Measurements from ENCODE around the gene PRSS57.
A peak's percentile ranks its signal among the peaks of the same experiment; 100 is the strongest.
"Not testable (repeated sequence)": the region's sequence is repeated elsewhere in the genome, so short reads cannot be mapped to it uniquely, and the experiment has no call there.

PRSS57 gene

GRCh38 chr19:666985-667573 lies 28.2 kb downstream of the PRSS57 start:
- not testable (repeated sequence) for DNase-seq

DNA sequence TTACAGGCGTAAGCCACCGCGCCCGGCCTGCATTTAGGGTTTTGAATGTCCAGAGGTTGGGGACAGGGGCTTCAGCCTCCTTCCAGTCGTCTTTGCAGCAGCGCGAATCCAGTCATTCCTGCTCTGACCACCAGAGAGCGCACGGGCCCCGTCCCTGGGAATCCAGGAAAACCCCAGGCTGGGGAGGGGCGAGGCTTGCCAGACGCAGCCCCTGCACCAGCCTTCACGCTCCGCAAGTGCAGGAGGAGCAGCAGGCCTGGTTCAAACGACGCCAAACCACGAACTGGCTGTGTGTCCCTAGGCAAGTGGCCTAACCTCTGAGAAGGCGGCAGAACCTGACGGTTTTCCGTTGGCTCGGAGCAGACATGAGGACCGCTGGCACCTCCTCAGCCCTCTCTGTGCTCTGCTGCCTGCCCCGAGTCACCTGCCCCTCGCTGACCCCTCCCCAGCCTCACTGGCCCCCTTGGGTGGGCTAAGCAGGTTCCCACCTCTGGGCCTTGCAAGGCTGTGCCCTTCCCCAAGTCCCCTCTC lies 30.3 kb downstream of the PRSS57 start:
- peak; percentile 87 to 89 for DNase-seq

DNA sequence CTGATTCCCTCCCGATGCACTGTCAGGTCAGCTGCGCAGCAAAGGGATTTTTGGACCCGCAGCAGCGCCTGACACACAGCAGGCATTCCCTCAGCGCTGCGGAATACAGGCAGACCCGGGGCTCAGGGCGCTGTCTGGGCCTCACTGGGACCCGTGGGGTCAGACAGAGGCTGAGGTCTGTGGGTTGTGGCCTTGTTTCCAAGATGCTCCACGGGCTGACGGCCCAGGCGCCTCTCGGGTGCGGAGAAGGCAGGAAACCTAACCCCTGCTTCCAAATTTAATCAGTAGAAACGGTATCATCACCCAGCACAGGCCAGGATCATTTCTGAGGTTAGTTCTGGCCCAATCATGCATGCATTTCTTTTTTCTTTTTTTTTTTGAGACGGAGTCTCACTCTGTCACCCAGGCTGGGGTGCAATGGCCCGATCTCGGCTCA lies 31.6 kb downstream of the PRSS57 start:
- DNase-seq: no peak

GRCh38 chr19:662962-663681 lies 32.1 kb downstream of the PRSS57 start, which contains the start of gene RNF126:
Gene RNF126, minus strand, starts transcription at chr19:663214. Its CDS starts 93 bp downstream, at chr19:663121.
- peak; percentile 93 to 94 for DNase-seq

DNA sequence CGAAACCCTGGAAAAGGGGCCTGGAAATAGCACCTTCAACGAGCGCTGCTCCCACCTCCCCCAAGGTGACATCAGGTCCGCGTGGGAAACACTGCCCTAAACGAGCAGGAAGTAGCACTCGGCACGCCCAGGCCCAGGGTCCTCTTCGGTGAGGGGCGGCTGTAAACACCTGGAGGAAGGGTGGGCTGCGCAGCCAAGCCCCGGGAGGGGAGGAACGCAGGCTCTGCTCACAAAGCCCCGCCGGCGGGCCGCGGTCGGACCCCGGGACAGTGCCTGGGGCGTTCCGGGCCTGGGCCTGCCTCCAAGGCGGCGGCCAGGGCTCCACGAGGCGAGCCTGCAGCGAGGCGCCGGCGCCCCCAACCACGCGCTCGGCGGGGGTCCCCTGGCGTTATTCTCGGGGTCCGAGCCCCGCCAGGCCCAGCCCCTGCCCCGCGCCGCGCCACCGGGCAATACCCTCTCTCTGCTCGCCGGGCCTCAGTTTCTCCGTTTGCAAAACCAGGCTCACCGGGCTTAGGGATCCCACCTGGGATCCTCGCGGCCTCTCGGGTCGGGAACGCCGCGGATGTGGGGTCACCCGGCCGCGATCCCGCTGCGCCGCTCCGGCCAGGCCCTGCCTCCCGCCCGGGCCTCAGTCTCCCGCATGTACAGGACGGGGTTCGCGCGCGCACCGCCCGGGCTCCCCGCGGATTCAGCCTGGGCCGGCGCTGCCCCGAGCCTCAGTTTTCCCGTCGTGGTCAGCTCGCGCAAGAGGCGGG lies 32.9 kb downstream of the PRSS57 start:
- peak; percentile 76 for DNase-seq

GRCh38 chr19:661427-662196 lies 33.6 kb downstream of the PRSS57 start:
- DNase-seq: peak; percentile 67 to 71

GRCh38 chr19:660793-661426 lies 34.3 kb downstream of the PRSS57 start:
- peak in 1 of 2 donors; percentile 32 for DNase-seq

- peak in 1 of 2 donors; percentile 38 for DNase-seq
Observed at GRCh38 chr19:658916-659839, 36.1 kb downstream of the PRSS57 start.

GRCh38 chr19:658059-658839 lies 37.0 kb downstream of the PRSS57 start:
- no peak for DNase-seq

DNA sequence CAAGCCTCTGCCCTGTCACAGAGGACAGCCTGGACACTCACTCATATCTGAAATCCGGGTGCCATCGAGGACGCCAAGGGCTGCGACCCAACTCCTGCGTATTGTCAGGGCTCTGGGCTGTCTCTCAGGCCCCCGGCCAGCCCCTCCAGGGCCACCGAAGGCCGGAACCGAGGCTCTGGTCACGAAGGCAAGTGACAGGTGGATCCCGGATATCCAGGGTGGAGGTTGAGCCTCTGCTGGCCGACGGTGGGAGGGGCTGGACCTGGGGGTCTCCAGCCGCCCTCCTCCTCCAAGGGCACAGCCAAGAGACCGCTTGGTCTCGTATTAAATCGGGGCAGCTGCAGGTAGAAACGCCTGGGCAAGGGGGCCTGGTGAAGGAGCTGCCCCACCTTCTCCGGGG lies 37.6 kb downstream of the PRSS57 start:
- no peak for DNase-seq

DNA sequence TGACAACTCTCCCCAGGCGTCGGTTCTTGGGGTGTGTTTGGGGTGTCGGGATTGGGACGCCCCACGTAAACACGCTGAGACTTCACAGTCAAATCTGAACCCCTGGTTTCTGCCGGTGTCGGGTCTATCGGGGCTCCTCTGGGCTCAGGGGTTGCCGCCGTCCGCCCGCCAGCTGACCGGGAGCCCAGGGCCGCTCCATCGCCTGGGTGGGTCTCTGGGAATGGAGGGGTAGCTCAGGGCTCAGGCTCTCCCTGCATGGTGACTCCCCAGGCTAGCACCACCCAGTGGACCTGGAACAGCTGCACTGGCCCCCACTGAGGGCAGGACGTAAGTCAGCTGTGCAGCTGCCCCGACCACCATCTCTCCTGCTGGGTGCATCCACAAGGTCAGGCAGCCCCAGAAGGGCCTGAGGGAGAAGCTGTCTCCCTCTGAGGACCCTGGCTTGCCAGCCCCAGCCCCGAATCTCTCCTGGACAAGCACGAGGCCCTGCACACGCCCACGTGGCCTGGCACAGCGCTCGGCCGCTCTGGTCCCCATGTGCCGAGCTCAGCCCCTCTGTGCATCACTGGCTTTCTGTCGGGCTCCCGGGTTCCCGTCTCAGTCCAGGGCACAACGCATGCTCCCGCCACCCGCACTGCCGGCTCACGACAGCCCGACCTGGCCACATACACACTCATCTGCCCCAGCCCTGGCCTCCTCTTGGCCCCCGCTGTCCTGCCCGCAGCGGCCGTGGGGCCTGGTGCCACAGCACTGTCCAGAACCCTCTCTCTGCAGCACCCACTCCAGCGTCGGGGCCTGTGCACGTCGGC lies 38.3 kb downstream of the PRSS57 start:
- DNase-seq: no peak

- DNase-seq: no peak
Observed at GRCh38 chr19:655691-656090, 39.6 kb downstream of the PRSS57 start.

DNA sequence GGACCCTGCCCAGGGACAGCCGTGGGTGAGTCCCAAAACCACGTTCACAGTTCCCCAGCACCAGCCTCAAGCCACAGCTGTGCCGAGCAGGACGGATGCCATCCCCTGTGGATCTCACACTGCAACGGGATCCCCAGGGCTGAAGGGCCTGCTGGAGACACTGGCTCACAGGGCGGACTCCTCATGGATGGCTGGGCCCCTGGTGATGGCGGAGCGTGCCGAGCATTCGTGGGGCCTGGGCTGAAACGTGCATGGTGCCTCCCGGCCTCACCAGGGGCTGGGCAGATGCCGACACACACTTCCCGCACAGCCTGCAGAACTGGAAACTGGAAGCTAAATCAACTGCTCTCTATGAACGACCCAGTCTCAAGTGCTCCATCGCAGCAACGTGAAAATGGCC lies 41.8 kb downstream of the PRSS57 start:
- no peak for DNase-seq

- no peak for DNase-seq
Observed at GRCh38 chr19:652467-653389, 42.5 kb downstream of the PRSS57 start.

- DNase-seq: no peak
Observed at GRCh38 chr19:651991-652390, 43.3 kb downstream of the PRSS57 start.

DNA sequence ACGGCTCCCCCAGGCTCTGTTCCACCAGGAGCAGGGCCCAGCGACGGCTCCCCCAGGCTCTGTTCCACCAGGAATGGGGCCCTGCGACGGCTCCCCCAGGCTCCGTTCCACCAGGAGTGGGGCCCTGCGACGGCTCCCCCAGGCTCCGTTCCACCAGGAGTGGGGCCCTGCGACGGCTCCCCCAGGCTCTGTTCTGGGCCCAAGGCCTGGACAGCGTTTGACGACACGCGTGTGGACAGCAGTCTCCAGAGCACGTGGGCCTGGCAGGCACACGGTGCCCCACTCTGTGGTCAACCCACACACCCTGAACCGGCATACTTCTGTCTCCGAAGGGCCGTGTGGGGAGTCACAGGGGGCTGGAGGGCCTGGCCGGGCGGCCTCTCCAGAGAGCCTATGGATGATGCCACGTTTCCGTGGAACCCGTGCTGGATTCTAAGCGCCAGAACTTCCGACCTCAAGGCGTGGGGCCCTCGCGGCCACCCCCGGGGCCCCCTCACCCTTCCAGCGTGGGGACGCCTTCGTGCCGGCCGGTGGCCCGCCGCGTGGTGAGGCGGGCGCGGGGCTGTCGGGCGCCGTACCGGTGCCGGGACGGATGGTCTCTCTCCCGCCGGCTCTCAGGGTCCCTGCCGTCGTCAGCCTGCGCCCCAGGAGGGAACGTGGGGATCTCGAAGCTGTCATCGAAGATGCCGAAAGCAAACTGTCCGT lies 44.0 kb downstream of the PRSS57 start:
- DNase-seq: no peak

GRCh38 chr19:650121-650520 lies 45.1 kb downstream of the PRSS57 start:
- DNase-seq: no peak

Measured in stimulated activated CD4-positive, alpha-beta T cell treated with anti-CD3 and anti-CD28 coated beads, Interleukin-2, amount 100 ng/mL, for 24 hours (primary cell).